Measurements from ENCODE around the gene ZBTB26. TPM values are rescaled to one million over a fixed set of nuclear protein-coding genes. Genes with fewer than 3 reads are reported as not detected.

ZBTB26 gene
- total and polyA plus RNA-seq, 2 donors (not counting 1 experiment from before 2014, with no cell fraction given) = 4.7 to 16.4 TPM

- no peak overlapping the region for H3K27ac ChIP-seq (ENCODE audit: low read length in 2 of 2)
- no peak overlapping the region for H3K9ac ChIP-seq (ENCODE audit: low read length)
- no peak overlapping the region for H3K4me3 Mint-ChIP-seq
- peaks cover 0 to 5% (median 0%) of the 10 kb centered on the region in 3 donors for H3K9me3 ChIP-seq (ENCODE audit: control extremely low read depth in 1 of 3, control insufficient read depth in 2 of 3, insufficient read depth in 1 of 3, low read length in 2 of 3)
- CTCF ChIA-PET = no interaction called here
- no peaks in the 10 kb centered on the region for H3K9me3 Mint-ChIP-seq (ENCODE audit: insufficient read depth)
- H4K20me1 ChIP-seq (ENCODE audit: control insufficient read depth, insufficient read depth, low read length, poor library complexity, severe bottlenecking) = no peaks in the 10 kb centered on the region
- no peak overlapping the region for H3K27ac Mint-ChIP-seq
- H3K36me3 ChIP-seq (replicated peaks in 1 of 2; ENCODE audit: control extremely low read depth in 1 of 2, control insufficient read depth in 1 of 2, extremely low read depth in 1 of 2, insufficient read depth in 2 of 2, low read length in 1 of 2) = peaks cover 0 to 30% of the 10 kb centered on the region in 2 experiments
- no peaks in the 10 kb centered on the region for H3K27me3 Mint-ChIP-seq
- no peaks in the 10 kb centered on the region for H3K4me1 Mint-ChIP-seq
- H3K79me2 ChIP-seq (ENCODE audit: control insufficient read depth, insufficient read depth, low read length) = peaks cover 9% of the 10 kb centered on the region
- no peak overlapping the region for H2AFZ ChIP-seq (ENCODE audit: insufficient read depth, low read depth, low read length, poor library complexity, severe bottlenecking)
- DNase-seq = no peak
- no peak overlapping the region for H3K4me3 ChIP-seq (ENCODE audit: control extremely low read depth in 1 of 5, extremely low read depth in 1 of 5, insufficient read depth in 1 of 5, low read depth in 2 of 5, low read length in 4 of 5)
- no CpG with 5 or more reads among the region's 1 CpG for WGBS (ENCODE audit: insufficient coverage)
- POLR2A ChIA-PET = no interaction called here
- no peak for TF ChIP-seq EZH2 (IDR thresholded peaks at IDR 0.05; ENCODE audit: borderline replicate concordance, insufficient read depth, low read depth, low read length, poor library complexity, severe bottlenecking)
- intact Hi-C loops (cut with micrococcal nuclease) = no loop called here
- no peak for ATAC-seq (ENCODE audit: low read depth)
- H3K4me2 ChIP-seq (replicated peaks; ENCODE audit: low read depth, low read length, poor library complexity, severe bottlenecking) = no peak overlapping the region
- no peaks in the 10 kb centered on the region for H3K4me1 ChIP-seq (ENCODE audit: control insufficient read depth in 2 of 2, insufficient read depth in 2 of 2, low read length in 2 of 2)
- no peaks in the 10 kb centered on the region for H3K27me3 ChIP-seq (replicated peaks in 1 of 4; ENCODE audit: control extremely low read depth in 1 of 4, control insufficient read depth in 3 of 4, insufficient read depth in 4 of 4, low read length in 3 of 4)
These were observed 29.8 kb upstream of the ZBTB26 start for GRCh38 chr9:122961139-122961538.

GRCh38 chr9:122955961-122956360 lies 24.6 kb upstream of the ZBTB26 start:
- Histone ChIP-seq H3K4me1 (ENCODE audit: control insufficient read depth in 2 of 2, insufficient read depth in 2 of 2, low read length in 2 of 2) (no peaks in the 10 kb centered on the region), H3K4me2 (replicated peaks; ENCODE audit: low read depth, low read length, poor library complexity, severe bottlenecking) (no peak overlapping the region), H3K36me3 (replicated peaks in 1 of 2; ENCODE audit: control extremely low read depth in 1 of 2, control insufficient read depth in 1 of 2, extremely low read depth in 1 of 2, insufficient read depth in 2 of 2, low read length in 1 of 2) (peaks cover 0 to 25% of the 10 kb centered on the region in 2 experiments), H3K27ac (ENCODE audit: low read length in 2 of 2) (no peak overlapping the region), H4K20me1 (ENCODE audit: control insufficient read depth, insufficient read depth, low read length, poor library complexity, severe bottlenecking) (peaks cover 19% of the 10 kb centered on the region), H3K9me3 (ENCODE audit: control extremely low read depth in 1 of 3, control insufficient read depth in 2 of 3, insufficient read depth in 1 of 3, low read length in 2 of 3) (peaks cover 0 to 2% (median 0%) of the 10 kb centered on the region in 3 donors), H3K9ac (ENCODE audit: low read length) (no peak overlapping the region), H3K79me2 (ENCODE audit: control insufficient read depth, insufficient read depth, low read length) (peaks cover 57% of the 10 kb centered on the region), H3K4me3 (ENCODE audit: control extremely low read depth in 1 of 5, extremely low read depth in 1 of 5, insufficient read depth in 1 of 5, low read depth in 2 of 5, low read length in 4 of 5) (no peak overlapping the region), H2AFZ (ENCODE audit: insufficient read depth, low read depth, low read length, poor library complexity, severe bottlenecking) (no peak overlapping the region), H3K27me3 (replicated peaks in 1 of 4; ENCODE audit: control extremely low read depth in 1 of 4, control insufficient read depth in 3 of 4, insufficient read depth in 4 of 4, low read length in 3 of 4) (no peaks in the 10 kb centered on the region)
- no peaks in the 10 kb centered on the region for H3K27me3 Mint-ChIP-seq
- TF ChIP-seq EZH2 (IDR thresholded peaks at IDR 0.05; ENCODE audit: borderline replicate concordance, insufficient read depth, low read depth, low read length, poor library complexity, severe bottlenecking) (no peak), CTCF (IDR thresholded peaks at IDR 0.05) (no peak)
- DNase-seq = no peak
- POLR2A ChIA-PET = no interaction called here
- no peak overlapping the region for H3K4me3 Mint-ChIP-seq
- no peak for ATAC-seq (ENCODE audit: low read depth)
- CTCF ChIA-PET = no interaction called here
- no peak overlapping the region for H3K27ac Mint-ChIP-seq
- H3K4me1 Mint-ChIP-seq = peaks cover 16% of the 10 kb centered on the region
- intact Hi-C loops (cut with micrococcal nuclease) = no loop called here
- H3K9me3 Mint-ChIP-seq (ENCODE audit: insufficient read depth) = no peaks in the 10 kb centered on the region
